ENCODE results near the gene PYHIN1.

PYHIN1 gene

DNA sequence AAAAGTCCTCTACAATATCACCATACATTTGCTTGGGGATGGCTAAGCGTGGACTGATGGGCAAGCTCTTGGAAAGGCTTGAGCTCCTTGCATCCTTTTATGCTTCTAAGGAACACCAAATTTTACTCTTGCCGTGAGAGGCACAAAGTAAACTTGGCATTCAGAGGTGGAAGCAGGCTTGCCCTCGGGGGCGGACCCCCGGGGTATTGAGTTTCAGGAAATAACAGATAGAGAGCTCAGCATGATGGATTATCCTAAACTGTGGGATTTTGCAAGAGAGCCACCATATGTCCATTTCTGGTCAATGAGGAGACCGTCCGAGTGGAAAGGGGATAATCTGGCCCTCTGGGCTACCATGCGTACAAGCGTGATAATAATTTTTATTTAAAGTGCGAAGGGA, 92.4 kb downstream of the PYHIN1 start:
- no peak for DNase-seq

DNA sequence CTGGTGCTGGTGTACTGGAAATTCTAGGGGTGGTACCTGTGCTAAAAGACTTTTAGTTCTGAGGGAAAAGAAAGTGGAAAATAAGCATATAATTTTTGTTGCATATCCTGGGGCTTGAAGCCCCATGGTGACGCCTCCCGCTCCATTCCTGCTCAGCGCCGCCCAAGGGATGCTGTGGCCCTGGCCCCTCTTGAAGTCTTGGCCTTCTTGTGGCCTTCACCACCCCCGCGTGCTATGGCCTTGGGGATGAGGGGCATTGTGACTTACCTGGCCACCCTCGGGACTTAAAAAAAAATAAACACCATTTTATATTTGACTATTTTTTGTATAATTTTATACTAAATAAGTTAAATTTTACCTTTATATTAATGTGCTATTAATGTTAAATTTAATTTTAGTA, 93.7 kb downstream of the PYHIN1 start:
- DNase-seq = no peak

All from GF-D8 (cell line).